Effector memory CD4-positive, alpha-beta T cell (primary cell): ENCODE measurements around the gene MED14.
"Not testable (repeated sequence)": the region's sequence is repeated elsewhere in the genome, so short reads cannot be mapped to it uniquely, and the experiment has no call there.

Source experiments
- DNase-seq, 3 donors: peaks; one replicate each; pipeline ENCODE4 v3.0.0-alpha.2; 2020
- H3K27ac ChIP-seq: 2 replicates; pipeline ENCODE4 v1.7.0; 2013; ENCODE audit warnings: mild to moderate bottlenecking, low read length, moderate library complexity; ENCODE audit not compliant: insufficient read depth, poor library complexity, severe bottlenecking
- H3K27me3 ChIP-seq: replicated peaks from 2 replicates; pipeline ENCODE4 v1.7.0; 2013; ENCODE audit warnings: mild to moderate bottlenecking, low read length; ENCODE audit not compliant: insufficient read depth, control insufficient read depth, poor library complexity, severe bottlenecking
- H3K36me3 ChIP-seq: 2 replicates; pipeline ENCODE4 v1.7.0; 2013; ENCODE audit warnings: mild to moderate bottlenecking, low read length, moderate library complexity; ENCODE audit not compliant: control insufficient read depth, insufficient read depth
- H3K4me1 ChIP-seq: 2 replicates; pipeline ENCODE4 v1.7.0; 2013; ENCODE audit warnings: low read length, mild to moderate bottlenecking; ENCODE audit not compliant: control insufficient read depth, insufficient read depth, poor library complexity, severe bottlenecking
- H3K4me3 ChIP-seq: 2 replicates; pipeline ENCODE4 v1.7.0; 2013; ENCODE audit warnings: low read length, low read depth, mild to moderate bottlenecking; ENCODE audit not compliant: insufficient read depth, poor library complexity, severe bottlenecking
- H3K9me3 ChIP-seq: 2 replicates; pipeline ENCODE4 v1.7.0; 2013; ENCODE audit warnings: mild to moderate bottlenecking, low read length, moderate library complexity; ENCODE audit not compliant: control insufficient read depth

MED14 gene

GRCh38 chrX:40732499-40732898, 2.8 kb downstream of the MED14 start:
- not testable (repeated sequence) for DNase-seq, H3K27ac ChIP-seq, H3K27me3 ChIP-seq, H3K36me3 ChIP-seq, H3K4me3 ChIP-seq, H3K9me3 ChIP-seq
- H3K4me1 ChIP-seq = peaks cover 12% of the 10 kb centered on the region

- DNase-seq = no peak
- H3K27me3 ChIP-seq = no peaks in the 10 kb centered on the region
- H3K9me3 ChIP-seq = no peaks in the 10 kb centered on the region
- no peak overlapping the region for H3K4me3 ChIP-seq
- peaks cover 6% of the 10 kb centered on the region for H3K4me1 ChIP-seq
- no peak overlapping the region for H3K27ac ChIP-seq
- no peaks in the 10 kb centered on the region for H3K36me3 ChIP-seq
These were observed 5.5 kb downstream of the MED14 start for GRCh38 chrX:40729598-40730584.

- Histone ChIP-seq H3K9me3 (no peaks in the 10 kb centered on the region), H3K4me1 (no peaks in the 10 kb centered on the region), H3K27ac (no peak overlapping the region), H3K36me3 (no peaks in the 10 kb centered on the region), H3K4me3 (no peak overlapping the region), H3K27me3 (no peaks in the 10 kb centered on the region)
- DNase-seq = no peak
These were observed 7.6 kb downstream of the MED14 start for GRCh38 chrX:40727581-40728252.

- Histone ChIP-seq H3K4me3 (no peak overlapping the region), H3K4me1 (no peaks in the 10 kb centered on the region), H3K9me3 (no peaks in the 10 kb centered on the region), H3K27me3 (no peaks in the 10 kb centered on the region), H3K27ac (no peak overlapping the region), H3K36me3 (no peaks in the 10 kb centered on the region)
- DNase-seq = no peak
These were observed 8.2 kb downstream of the MED14 start for GRCh38 chrX:40727093-40727492.

GRCh38 chrX:40722930-40723329, 12.4 kb downstream of the MED14 start:
- Histone ChIP-seq H3K4me3 (no peak overlapping the region), H3K4me1 (no peaks in the 10 kb centered on the region), H3K9me3 (no peaks in the 10 kb centered on the region), H3K36me3 (no peaks in the 10 kb centered on the region), H3K27ac (no peak overlapping the region), H3K27me3 (no peaks in the 10 kb centered on the region)
- DNase-seq = no peak

GRCh38 chrX:40721489-40722106, 13.7 kb downstream of the MED14 start:
- Histone ChIP-seq H3K4me1 (no peaks in the 10 kb centered on the region), H3K36me3 (no peaks in the 10 kb centered on the region), H3K4me3 (no peak overlapping the region), H3K27me3 (no peaks in the 10 kb centered on the region), H3K9me3 (no peaks in the 10 kb centered on the region), H3K27ac (no peak overlapping the region)
- no peak for DNase-seq

- Histone ChIP-seq H3K27ac (no peak overlapping the region), H3K36me3 (no peaks in the 10 kb centered on the region)
- DNase-seq = no peak
These were observed 14.6 kb downstream of the MED14 start for GRCh38 chrX:40720792-40721191.

GRCh38 chrX:40720339-40720738, 15.0 kb downstream of the MED14 start:
- no peak overlapping the region for H3K27ac ChIP-seq
- H3K27me3 ChIP-seq = no peaks in the 10 kb centered on the region
- H3K9me3 ChIP-seq = no peaks in the 10 kb centered on the region
- no peak overlapping the region for H3K4me3 ChIP-seq
- no peak for DNase-seq
- H3K36me3 ChIP-seq = no peaks in the 10 kb centered on the region
- no peaks in the 10 kb centered on the region for H3K4me1 ChIP-seq

More at GRCh38 chrX:40720792-40721191, 14.6 kb downstream of the MED14 start:
- Histone ChIP-seq H3K27me3 (no peaks in the 10 kb centered on the region), H3K4me3 (no peak overlapping the region), H3K9me3 (no peaks in the 10 kb centered on the region), H3K4me1 (no peaks in the 10 kb centered on the region)

- Histone ChIP-seq H3K9me3 (no peaks in the 10 kb centered on the region), H3K27ac (no peak overlapping the region), H3K4me1 (no peaks in the 10 kb centered on the region), H3K36me3 (no peaks in the 10 kb centered on the region), H3K27me3 (no peaks in the 10 kb centered on the region), H3K4me3 (no peak overlapping the region)
- no peak for DNase-seq
These were observed 15.6 kb downstream of the MED14 start for GRCh38 chrX:40719731-40720130.

- Histone ChIP-seq H3K27me3 (no peaks in the 10 kb centered on the region), H3K4me1 (no peaks in the 10 kb centered on the region), H3K4me3 (no peak overlapping the region), H3K9me3 (no peaks in the 10 kb centered on the region), H3K36me3 (no peaks in the 10 kb centered on the region), H3K27ac (no peak overlapping the region)
- no peak for DNase-seq
These were observed 16.1 kb downstream of the MED14 start for GRCh38 chrX:40719218-40719617.
